ENCODE results near the gene TMEM258.

The TMEM258 gene

GRCh38 chr11:61817471-61818202, 25.2 kb upstream of the TMEM258 start:
- H2BK5ac ChIP-seq (ENCODE audit: low read length): no peak overlapping the region
- H2BK15ac ChIP-seq (replicated peaks; ENCODE audit: low read depth): no peak overlapping the region
- peak overlapping the region; percentile 85 for H3K27ac ChIP-seq (ENCODE audit: low read depth, low read length)
- H3K36me3 ChIP-seq (ENCODE audit: control insufficient read depth, insufficient read depth, low read length): peaks cover 3% of the 10 kb centered on the region
- peak overlapping the region; percentile 81 for H3K4me2 ChIP-seq (ENCODE audit: low read length)
- no peaks in the 10 kb centered on the region for H3K27me3 ChIP-seq (ENCODE audit: insufficient read depth, low read length, poor library complexity)
- H4K8ac ChIP-seq (ENCODE audit: low read depth, low read length): no peak overlapping the region
- no peak overlapping the region for H2AK5ac ChIP-seq (ENCODE audit: low read length)
- no peak overlapping the region for H4K5ac ChIP-seq (ENCODE audit: low read length)
- H3K18ac ChIP-seq (ENCODE audit: low read length): peak overlapping the region; percentile 88
- peaks cover 23% of the 10 kb centered on the region for H3K79me2 ChIP-seq (ENCODE audit: control insufficient read depth, insufficient read depth, low read length)
- peak overlapping the region; percentile 64 for H3K4me3 ChIP-seq (ENCODE audit: low read length)
- peak; percentile 53 for DNase-seq
- peak overlapping the region; percentile 82 for H3K23ac ChIP-seq (ENCODE audit: low read length)
- WGBS (ENCODE audit: extremely low coverage, insufficient coverage, low lambda C conversion rate): no CpG with 5 or more reads among the region's 6 CpGs
- peaks cover 5% of the 10 kb centered on the region for H3K4me1 ChIP-seq (ENCODE audit: control insufficient read depth, low read depth, low read length)
- peak overlapping the region; percentile 97 for H3K56ac ChIP-seq (ENCODE audit: low read length)
- peaks cover 10% of the 10 kb centered on the region for H3K79me1 ChIP-seq (ENCODE audit: low read length)
- no peak overlapping the region for H2BK120ac ChIP-seq (ENCODE audit: low read depth, low read length)
- H3K4ac ChIP-seq (ENCODE audit: low read depth, low read length): peak overlapping the region; percentile 59
- H3K9ac ChIP-seq (ENCODE audit: low read length): peak overlapping the region; percentile 92

GRCh38 chr11:61816736-61817455, 24.5 kb upstream of the TMEM258 start, which contains the start of gene FADS1:
Gene FADS1 (minus strand): TSS chr11:61817003. CDS start chr11:61816929, 74 bp downstream.
- no CpG with 5 or more reads among the region's 73 CpGs for WGBS (ENCODE audit: extremely low coverage, insufficient coverage, low lambda C conversion rate)
- peak within 1 kb of the TSS; percentile 52 for H2BK120ac ChIP-seq (ENCODE audit: low read depth, low read length)
- H3K27ac ChIP-seq (ENCODE audit: low read depth, low read length): peak within 1 kb of the TSS; percentile 95
- H3K23ac ChIP-seq (ENCODE audit: low read length): peak within 1 kb of the TSS; percentile 90
- peak within 1 kb of the TSS; percentile 97 for H3K56ac ChIP-seq (ENCODE audit: low read length)
- H3K36me3 ChIP-seq (ENCODE audit: control insufficient read depth, insufficient read depth, low read length): peaks cover 11% of the 10 kb centered on the region
- peak within 1 kb of the TSS; percentile 18 for H2AK5ac ChIP-seq (ENCODE audit: low read length)
- DNase-seq: peak; percentile 98
- no peak within 1 kb of the TSS for H2BK15ac ChIP-seq (replicated peaks; ENCODE audit: low read depth)
- H3K4ac ChIP-seq (ENCODE audit: low read depth, low read length): peak within 1 kb of the TSS; percentile 97
- peaks cover 15% of the 10 kb centered on the region for H3K79me1 ChIP-seq (ENCODE audit: low read length)
- peak within 1 kb of the TSS; percentile 99 for H2BK5ac ChIP-seq (ENCODE audit: low read length)
- peaks cover 23% of the 10 kb centered on the region for H3K79me2 ChIP-seq (ENCODE audit: control insufficient read depth, insufficient read depth, low read length)
- no peak within 1 kb of the TSS for H4K5ac ChIP-seq (ENCODE audit: low read length)
- peak within 1 kb of the TSS; percentile 92 for H3K9ac ChIP-seq (ENCODE audit: low read length)
- peak within 1 kb of the TSS; percentile 81 for H3K4me2 ChIP-seq (ENCODE audit: low read length)
- H3K27me3 ChIP-seq (ENCODE audit: insufficient read depth, low read length, poor library complexity): no peaks in the 10 kb centered on the region
- H3K18ac ChIP-seq (ENCODE audit: low read length): peak within 1 kb of the TSS; percentile 88
- H3K4me3 ChIP-seq (ENCODE audit: low read length): peak within 1 kb of the TSS; percentile 73
- H4K8ac ChIP-seq (ENCODE audit: low read depth, low read length): no peak within 1 kb of the TSS
- peaks cover 5% of the 10 kb centered on the region for H3K4me1 ChIP-seq (ENCODE audit: control insufficient read depth, low read depth, low read length)

GRCh38 chr11:61815790-61816735, 23.7 kb upstream of the TMEM258 start:
- H2BK120ac ChIP-seq (ENCODE audit: low read depth, low read length): peak overlapping the region; percentile 4
- peak overlapping the region; percentile 46 for H3K18ac ChIP-seq (ENCODE audit: low read length)
- H4K8ac ChIP-seq (ENCODE audit: low read depth, low read length): no peak overlapping the region
- peaks cover 5% of the 10 kb centered on the region for H3K4me1 ChIP-seq (ENCODE audit: control insufficient read depth, low read depth, low read length)
- DNase-seq: peak; percentile 93
- no CpG with 5 or more reads among the region's 69 CpGs for WGBS (ENCODE audit: extremely low coverage, insufficient coverage, low lambda C conversion rate)
- no peaks in the 10 kb centered on the region for H3K27me3 ChIP-seq (ENCODE audit: insufficient read depth, low read length, poor library complexity)
- H2BK5ac ChIP-seq (ENCODE audit: low read length): peak overlapping the region; percentile 99
- H3K23ac ChIP-seq (ENCODE audit: low read length): peak overlapping the region; percentile 90
- peak overlapping the region; percentile 97 for H3K56ac ChIP-seq (ENCODE audit: low read length)
- peak overlapping the region; percentile 95 for H3K27ac ChIP-seq (ENCODE audit: low read depth, low read length)
- peaks cover 23% of the 10 kb centered on the region for H3K79me2 ChIP-seq (ENCODE audit: control insufficient read depth, insufficient read depth, low read length)
- peak overlapping the region; percentile 92 for H3K9ac ChIP-seq (ENCODE audit: low read length)
- H2BK15ac ChIP-seq (replicated peaks; ENCODE audit: low read depth): no peak overlapping the region
- H3K79me1 ChIP-seq (ENCODE audit: low read length): peaks cover 15% of the 10 kb centered on the region
- peaks cover 12% of the 10 kb centered on the region for H3K36me3 ChIP-seq (ENCODE audit: control insufficient read depth, insufficient read depth, low read length)
- peak overlapping the region; percentile 71 for H3K4me2 ChIP-seq (ENCODE audit: low read length)
- peak overlapping the region; percentile 73 for H3K4me3 ChIP-seq (ENCODE audit: low read length)
- no peak overlapping the region for H4K5ac ChIP-seq (ENCODE audit: low read length)
- peak overlapping the region; percentile 18 for H2AK5ac ChIP-seq (ENCODE audit: low read length)
- peak overlapping the region; percentile 97 for H3K4ac ChIP-seq (ENCODE audit: low read depth, low read length)

- H3K27ac ChIP-seq (ENCODE audit: low read depth, low read length): peak overlapping the region; percentile 97
- peaks cover 15% of the 10 kb centered on the region for H3K79me1 ChIP-seq (ENCODE audit: low read length)
- WGBS (ENCODE audit: extremely low coverage, insufficient coverage, low lambda C conversion rate): no CpG with 5 or more reads among the region's 66 CpGs
- H4K5ac ChIP-seq (ENCODE audit: low read length): peak overlapping the region; percentile 100
- H3K56ac ChIP-seq (ENCODE audit: low read length): peak overlapping the region; percentile 97
- peaks cover 5% of the 10 kb centered on the region for H3K4me1 ChIP-seq (ENCODE audit: control insufficient read depth, low read depth, low read length)
- peak overlapping the region; percentile 4 for H2BK120ac ChIP-seq (ENCODE audit: low read depth, low read length)
- H3K27me3 ChIP-seq (ENCODE audit: insufficient read depth, low read length, poor library complexity): no peaks in the 10 kb centered on the region
- peak overlapping the region; percentile 97 for H3K4ac ChIP-seq (ENCODE audit: low read depth, low read length)
- peak; percentile 99 for DNase-seq
- H3K9ac ChIP-seq (ENCODE audit: low read length): peak overlapping the region; percentile 92
- peak overlapping the region; percentile 96 for H2AK5ac ChIP-seq (ENCODE audit: low read length)
- no peak overlapping the region for H4K8ac ChIP-seq (ENCODE audit: low read depth, low read length)
- peak overlapping the region; percentile 92 for H3K4me2 ChIP-seq (ENCODE audit: low read length)
- H3K23ac ChIP-seq (ENCODE audit: low read length): peak overlapping the region; percentile 90
- H3K18ac ChIP-seq (ENCODE audit: low read length): peak overlapping the region; percentile 91
- peak overlapping the region; percentile 73 for H3K4me3 ChIP-seq (ENCODE audit: low read length)
- H2BK15ac ChIP-seq (replicated peaks; ENCODE audit: low read depth): no peak overlapping the region
- peaks cover 22% of the 10 kb centered on the region for H3K79me2 ChIP-seq (ENCODE audit: control insufficient read depth, insufficient read depth, low read length)
- peaks cover 19% of the 10 kb centered on the region for H3K36me3 ChIP-seq (ENCODE audit: control insufficient read depth, insufficient read depth, low read length)
- peak overlapping the region; percentile 99 for H2BK5ac ChIP-seq (ENCODE audit: low read length)
These were observed 22.8 kb upstream of the TMEM258 start for GRCh38 chr11:61814958-61815789.
